Tibial nerve (tissue), 3 donors: ENCODE results near the gene EFCAB6.

Experiments used
- POLR2A ChIP-seq, 2 donors: fragments of 450-650 bp; IDR thresholded peaks; one replicate each; pipeline ENCODE4 v1.6.1; 2017; ENCODE audit warnings: antibody characterized with exemption in 2 of 2, mild to moderate bottlenecking in 2 of 2, moderate library complexity in 2 of 2
- TF ChIP-seq, protein P1 (sequence below), 5 experiments: fragments of 200-600 bp in 3 of 5; fragments of 450-650 bp in 2 of 5; sonication (generic) in 3 of 5; IDR thresholded peaks; one replicate each; pipeline ENCODE4 v1.5.1; 2016 to 2019; ENCODE audit warnings: antibody characterized with exemption in 5 of 5, mild to moderate bottlenecking in 3 of 5, moderate library complexity in 2 of 5

DNA sequence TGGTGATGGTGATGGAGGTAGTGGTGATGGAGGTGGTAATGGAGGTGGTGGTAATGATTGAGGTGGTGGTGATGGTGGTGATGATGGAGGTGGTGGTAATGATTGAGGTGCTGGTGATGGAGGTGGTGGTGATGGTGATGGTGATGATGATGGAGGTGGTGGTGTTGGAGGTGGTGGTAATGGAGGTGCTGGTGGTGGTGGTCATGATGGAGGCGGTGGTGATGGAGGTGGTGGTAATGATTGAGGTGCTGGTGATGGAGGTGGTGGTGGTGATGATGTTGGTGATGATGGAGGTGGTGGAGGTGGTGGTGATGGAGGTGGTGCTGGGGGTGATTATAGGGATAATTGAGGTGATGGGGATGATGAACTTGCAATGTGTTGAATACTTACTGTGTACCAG is 320.4 kb downstream of the EFCAB6 start:
- TF ChIP-seq, protein P1, sequence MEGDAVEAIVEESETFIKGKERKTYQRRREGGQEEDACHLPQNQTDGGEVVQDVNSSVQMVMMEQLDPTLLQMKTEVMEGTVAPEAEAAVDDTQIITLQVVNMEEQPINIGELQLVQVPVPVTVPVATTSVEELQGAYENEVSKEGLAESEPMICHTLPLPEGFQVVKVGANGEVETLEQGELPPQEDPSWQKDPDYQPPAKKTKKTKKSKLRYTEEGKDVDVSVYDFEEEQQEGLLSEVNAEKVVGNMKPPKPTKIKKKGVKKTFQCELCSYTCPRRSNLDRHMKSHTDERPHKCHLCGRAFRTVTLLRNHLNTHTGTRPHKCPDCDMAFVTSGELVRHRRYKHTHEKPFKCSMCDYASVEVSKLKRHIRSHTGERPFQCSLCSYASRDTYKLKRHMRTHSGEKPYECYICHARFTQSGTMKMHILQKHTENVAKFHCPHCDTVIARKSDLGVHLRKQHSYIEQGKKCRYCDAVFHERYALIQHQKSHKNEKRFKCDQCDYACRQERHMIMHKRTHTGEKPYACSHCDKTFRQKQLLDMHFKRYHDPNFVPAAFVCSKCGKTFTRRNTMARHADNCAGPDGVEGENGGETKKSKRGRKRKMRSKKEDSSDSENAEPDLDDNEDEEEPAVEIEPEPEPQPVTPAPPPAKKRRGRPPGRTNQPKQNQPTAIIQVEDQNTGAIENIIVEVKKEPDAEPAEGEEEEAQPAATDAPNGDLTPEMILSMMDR (IDR thresholded peaks at IDR 0.05) = no peak
- TF ChIP-seq POLR2A (IDR thresholded peaks at IDR 0.05) = no peak
